ENCODE data around the gene MPC1. TPM values are rescaled to one million over a fixed set of nuclear protein-coding genes. Genes with fewer than 3 reads are reported as not detected.

The MPC1 gene
- total and polyA plus RNA-seq, 2 experiments from 2014 or later, result 15.5 to 39.4 TPM

DNA sequence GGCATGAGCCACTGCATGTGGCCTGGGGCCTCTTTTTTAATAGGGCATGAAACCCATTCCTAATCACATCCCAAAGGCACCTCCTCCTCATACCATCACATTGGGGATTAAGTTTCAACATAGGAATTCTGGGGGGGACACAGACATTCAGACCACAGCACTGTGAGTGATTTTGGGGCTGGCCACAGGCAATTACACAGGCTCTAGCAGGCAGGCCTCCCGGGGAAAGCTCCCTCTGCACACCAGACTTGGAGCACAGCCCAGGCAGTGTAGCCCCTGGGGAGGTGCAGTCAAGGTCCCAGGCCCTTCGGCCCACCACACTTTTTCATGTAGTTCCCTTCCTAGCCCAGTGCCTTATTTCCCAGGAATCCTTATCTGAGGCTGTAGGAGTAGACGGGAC lies 45.9 kb downstream of the MPC1 start:
- Histone ChIP-seq H3K4me3 (no peak overlapping the region), H4K20me1 (replicated peaks; ENCODE audit: insufficient read depth) (peaks cover 52% of the 10 kb centered on the region), H3K4me1 (ENCODE audit: insufficient read depth) (peaks cover 28% of the 10 kb centered on the region), H3K9me2 (ENCODE audit: insufficient read depth) (no peaks in the 10 kb centered on the region), H3K27ac (ENCODE audit: low read depth) (no peak overlapping the region), H3F3A (replicated peaks; ENCODE audit: low read depth) (no peaks in the 10 kb centered on the region; the same call in 1 of the 2 replicates), H3K36me3 (ENCODE audit: insufficient read depth) (no peaks in the 10 kb centered on the region), H3K27me3 (ENCODE audit: insufficient read depth) (no peaks in the 10 kb centered on the region), H3K79me2 (replicated peaks; ENCODE audit: insufficient read depth) (peaks cover 99% of the 10 kb centered on the region), H3K4me2 (no peak overlapping the region), H2AFZ (no peak overlapping the region)
- Mint-ChIP-seq H3K27ac (no peak overlapping the region), H3K9me3 (no peaks in the 10 kb centered on the region), H3K27me3 (ENCODE audit: insufficient read depth, low read depth, poor library complexity) (peaks cover 7% of the 10 kb centered on the region), H3K36me3 (ENCODE audit: low read depth) (peaks cover 17% of the 10 kb centered on the region), H3K4me1 (peaks cover 30% of the 10 kb centered on the region), H3K4me3 (no peak overlapping the region)
- no peak for DNase-seq (ENCODE audit: low spot score)
- TF ChIP-seq ETS1 (IDR thresholded peaks at IDR 0.05), result no peak
- TF ChIP-seq ZNF114 (CRISPR knock-in tag; IDR thresholded peaks at IDR 0.05), result no peak
- TF ChIP-seq, protein P1, sequence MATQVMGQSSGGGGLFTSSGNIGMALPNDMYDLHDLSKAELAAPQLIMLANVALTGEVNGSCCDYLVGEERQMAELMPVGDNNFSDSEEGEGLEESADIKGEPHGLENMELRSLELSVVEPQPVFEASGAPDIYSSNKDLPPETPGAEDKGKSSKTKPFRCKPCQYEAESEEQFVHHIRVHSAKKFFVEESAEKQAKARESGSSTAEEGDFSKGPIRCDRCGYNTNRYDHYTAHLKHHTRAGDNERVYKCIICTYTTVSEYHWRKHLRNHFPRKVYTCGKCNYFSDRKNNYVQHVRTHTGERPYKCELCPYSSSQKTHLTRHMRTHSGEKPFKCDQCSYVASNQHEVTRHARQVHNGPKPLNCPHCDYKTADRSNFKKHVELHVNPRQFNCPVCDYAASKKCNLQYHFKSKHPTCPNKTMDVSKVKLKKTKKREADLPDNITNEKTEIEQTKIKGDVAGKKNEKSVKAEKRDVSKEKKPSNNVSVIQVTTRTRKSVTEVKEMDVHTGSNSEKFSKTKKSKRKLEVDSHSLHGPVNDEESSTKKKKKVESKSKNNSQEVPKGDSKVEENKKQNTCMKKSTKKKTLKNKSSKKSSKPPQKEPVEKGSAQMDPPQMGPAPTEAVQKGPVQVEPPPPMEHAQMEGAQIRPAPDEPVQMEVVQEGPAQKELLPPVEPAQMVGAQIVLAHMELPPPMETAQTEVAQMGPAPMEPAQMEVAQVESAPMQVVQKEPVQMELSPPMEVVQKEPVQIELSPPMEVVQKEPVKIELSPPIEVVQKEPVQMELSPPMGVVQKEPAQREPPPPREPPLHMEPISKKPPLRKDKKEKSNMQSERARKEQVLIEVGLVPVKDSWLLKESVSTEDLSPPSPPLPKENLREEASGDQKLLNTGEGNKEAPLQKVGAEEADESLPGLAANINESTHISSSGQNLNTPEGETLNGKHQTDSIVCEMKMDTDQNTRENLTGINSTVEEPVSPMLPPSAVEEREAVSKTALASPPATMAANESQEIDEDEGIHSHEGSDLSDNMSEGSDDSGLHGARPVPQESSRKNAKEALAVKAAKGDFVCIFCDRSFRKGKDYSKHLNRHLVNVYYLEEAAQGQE (IDR thresholded peaks at IDR 0.05; ENCODE audit: unreplicated experiment), result no peak
- TF ChIP-seq, protein P2, sequence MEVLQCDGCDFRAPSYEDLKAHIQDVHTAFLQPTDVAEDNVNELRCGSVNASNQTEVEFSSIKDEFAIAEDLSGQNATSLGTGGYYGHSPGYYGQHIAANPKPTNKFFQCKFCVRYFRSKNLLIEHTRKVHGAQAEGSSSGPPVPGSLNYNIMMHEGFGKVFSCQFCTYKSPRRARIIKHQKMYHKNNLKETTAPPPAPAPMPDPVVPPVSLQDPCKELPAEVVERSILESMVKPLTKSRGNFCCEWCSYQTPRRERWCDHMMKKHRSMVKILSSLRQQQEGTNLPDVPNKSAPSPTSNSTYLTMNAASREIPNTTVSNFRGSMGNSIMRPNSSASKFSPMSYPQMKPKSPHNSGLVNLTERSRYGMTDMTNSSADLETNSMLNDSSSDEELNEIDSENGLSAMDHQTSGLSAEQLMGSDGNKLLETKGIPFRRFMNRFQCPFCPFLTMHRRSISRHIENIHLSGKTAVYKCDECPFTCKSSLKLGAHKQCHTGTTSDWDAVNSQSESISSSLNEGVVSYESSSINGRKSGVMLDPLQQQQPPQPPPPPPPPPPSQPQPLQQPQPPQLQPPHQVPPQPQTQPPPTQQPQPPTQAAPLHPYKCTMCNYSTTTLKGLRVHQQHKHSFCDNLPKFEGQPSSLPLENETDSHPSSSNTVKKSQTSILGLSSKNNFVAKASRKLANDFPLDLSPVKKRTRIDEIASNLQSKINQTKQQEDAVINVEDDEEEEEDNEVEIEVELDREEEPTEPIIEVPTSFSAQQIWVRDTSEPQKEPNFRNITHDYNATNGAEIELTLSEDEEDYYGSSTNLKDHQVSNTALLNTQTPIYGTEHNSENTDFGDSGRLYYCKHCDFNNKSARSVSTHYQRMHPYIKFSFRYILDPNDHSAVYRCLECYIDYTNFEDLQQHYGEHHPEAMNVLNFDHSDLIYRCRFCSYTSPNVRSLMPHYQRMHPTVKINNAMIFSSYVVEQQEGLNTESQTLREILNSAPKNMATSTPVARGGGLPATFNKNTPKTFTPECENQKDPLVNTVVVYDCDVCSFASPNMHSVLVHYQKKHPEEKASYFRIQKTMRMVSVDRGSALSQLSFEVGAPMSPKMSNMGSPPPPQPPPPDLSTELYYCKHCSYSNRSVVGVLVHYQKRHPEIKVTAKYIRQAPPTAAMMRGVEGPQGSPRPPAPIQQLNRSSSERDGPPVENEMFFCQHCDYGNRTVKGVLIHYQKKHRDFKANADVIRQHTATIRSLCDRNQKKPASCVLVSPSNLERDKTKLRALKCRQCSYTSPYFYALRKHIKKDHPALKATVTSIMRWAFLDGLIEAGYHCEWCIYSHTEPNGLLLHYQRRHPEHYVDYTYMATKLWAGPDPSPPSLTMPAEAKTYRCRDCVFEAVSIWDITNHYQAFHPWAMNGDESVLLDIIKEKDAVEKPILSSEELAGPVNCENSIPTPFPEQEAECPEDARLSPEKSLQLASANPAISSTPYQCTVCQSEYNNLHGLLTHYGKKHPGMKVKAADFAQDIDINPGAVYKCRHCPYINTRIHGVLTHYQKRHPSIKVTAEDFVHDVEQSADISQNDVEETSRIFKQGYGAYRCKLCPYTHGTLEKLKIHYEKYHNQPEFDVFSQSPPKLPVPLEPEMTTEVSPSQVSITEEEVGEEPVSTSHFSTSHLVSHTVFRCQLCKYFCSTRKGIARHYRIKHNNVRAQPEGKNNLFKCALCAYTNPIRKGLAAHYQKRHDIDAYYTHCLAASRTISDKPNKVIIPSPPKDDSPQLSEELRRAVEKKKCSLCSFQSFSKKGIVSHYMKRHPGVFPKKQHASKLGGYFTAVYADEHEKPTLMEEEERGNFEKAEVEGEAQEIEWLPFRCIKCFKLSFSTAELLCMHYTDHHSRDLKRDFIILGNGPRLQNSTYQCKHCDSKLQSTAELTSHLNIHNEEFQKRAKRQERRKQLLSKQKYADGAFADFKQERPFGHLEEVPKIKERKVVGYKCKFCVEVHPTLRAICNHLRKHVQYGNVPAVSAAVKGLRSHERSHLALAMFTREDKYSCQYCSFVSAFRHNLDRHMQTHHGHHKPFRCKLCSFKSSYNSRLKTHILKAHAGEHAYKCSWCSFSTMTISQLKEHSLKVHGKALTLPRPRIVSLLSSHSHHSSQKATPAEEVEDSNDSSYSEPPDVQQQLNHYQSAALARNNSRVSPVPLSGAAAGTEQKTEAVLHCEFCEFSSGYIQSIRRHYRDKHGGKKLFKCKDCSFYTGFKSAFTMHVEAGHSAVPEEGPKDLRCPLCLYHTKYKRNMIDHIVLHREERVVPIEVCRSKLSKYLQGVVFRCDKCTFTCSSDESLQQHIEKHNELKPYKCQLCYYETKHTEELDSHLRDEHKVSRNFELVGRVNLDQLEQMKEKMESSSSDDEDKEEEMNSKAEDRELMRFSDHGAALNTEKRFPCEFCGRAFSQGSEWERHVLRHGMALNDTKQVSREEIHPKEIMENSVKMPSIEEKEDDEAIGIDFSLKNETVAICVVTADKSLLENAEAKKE (CRISPR knock-in tag; IDR thresholded peaks at IDR 0.05), result no peak
- TF ChIP-seq JUNB (IDR thresholded peaks at IDR 0.05; ENCODE audit: unreplicated experiment), result no peak
- TF ChIP-seq ZNF331 (CRISPR knock-in tag; IDR thresholded peaks at IDR 0.05; ENCODE audit: low read depth), result no peak
- no peak for TF ChIP-seq EZH2phosphoT487 (IDR thresholded peaks at IDR 0.05; ENCODE audit: unreplicated experiment)
- no peak for TF ChIP-seq NANOG (IDR thresholded peaks at IDR 0.05; ENCODE audit: borderline replicate concordance)
- no peak for TF ChIP-seq CTCF (conservative IDR thresholded peaks at IDR 0.05; ENCODE audit: low read depth in 2 of 2)
- no peak for TF ChIP-seq EZH2 (IDR thresholded peaks at IDR 0.05; ENCODE audit: low read depth, unreplicated experiment)
- no peak for TF ChIP-seq CREB1 (CRISPR knock-in tag; IDR thresholded peaks at IDR 0.05; ENCODE audit: low read depth)
- no peak for TF ChIP-seq POLR2AphosphoS5 (IDR thresholded peaks at IDR 0.05; ENCODE audit: low read depth)
- TF ChIP-seq STAT1 (IDR thresholded peaks at IDR 0.05; ENCODE audit: unreplicated experiment), result no peak
- no peak for ATAC-seq

All from GM23338 (cell line).